ENCODE measurements around the gene PLA2G3.

PLA2G3 gene

GRCh38 chr22:31148953-31149627 is 8.8 kb upstream of the PLA2G3 start:
- no peak for DNase-seq (ENCODE audit: low read depth in 2 of 2)

- no peak for DNase-seq (ENCODE audit: low read depth in 2 of 2)
Observed at GRCh38 chr22:31148488-31148887, 8.2 kb upstream of the PLA2G3 start.

DNA sequence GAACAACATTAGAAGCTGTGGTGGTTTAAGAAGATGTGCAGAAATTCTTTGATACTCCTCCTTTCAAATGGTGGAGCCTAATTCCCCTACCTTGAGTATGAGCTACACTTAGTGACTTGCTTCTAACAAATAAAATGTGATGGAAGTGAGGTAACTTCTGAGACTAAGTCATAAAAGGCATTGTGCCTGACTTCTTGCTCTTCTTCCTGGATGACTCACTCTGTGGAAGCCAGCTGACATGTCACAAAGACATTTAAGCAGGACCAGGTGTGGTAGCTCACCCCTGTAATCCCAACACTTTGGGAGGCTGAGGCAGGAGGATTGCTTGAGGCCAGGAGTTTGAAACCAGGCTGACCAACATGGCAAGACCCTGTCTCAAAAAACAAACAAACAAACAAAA is 3.9 kb upstream of the PLA2G3 start:
- DNase-seq (ENCODE audit: low read depth in 2 of 2), result no peak

DNA sequence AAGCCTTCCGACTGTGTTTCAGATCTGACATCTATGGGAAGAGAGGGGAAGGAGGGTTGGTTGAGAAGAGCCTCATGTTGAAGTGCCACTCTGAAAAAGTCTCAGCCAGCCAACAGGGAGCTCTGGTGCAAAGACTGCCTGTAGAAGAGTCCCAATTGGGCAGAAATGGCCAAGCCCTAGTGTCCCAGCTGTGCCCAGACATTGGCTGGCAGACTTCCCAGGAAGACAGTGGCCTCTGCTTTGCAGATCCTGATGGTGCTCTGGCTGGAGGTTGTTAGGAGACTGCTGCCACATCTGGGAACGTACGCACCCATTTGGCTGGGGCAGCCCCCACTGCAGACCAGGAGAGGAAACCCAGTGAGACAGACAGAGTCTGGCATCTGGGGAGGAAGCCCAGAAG is 3.2 kb upstream of the PLA2G3 start:
- no peak for DNase-seq (ENCODE audit: low read depth in 2 of 2)

DNA sequence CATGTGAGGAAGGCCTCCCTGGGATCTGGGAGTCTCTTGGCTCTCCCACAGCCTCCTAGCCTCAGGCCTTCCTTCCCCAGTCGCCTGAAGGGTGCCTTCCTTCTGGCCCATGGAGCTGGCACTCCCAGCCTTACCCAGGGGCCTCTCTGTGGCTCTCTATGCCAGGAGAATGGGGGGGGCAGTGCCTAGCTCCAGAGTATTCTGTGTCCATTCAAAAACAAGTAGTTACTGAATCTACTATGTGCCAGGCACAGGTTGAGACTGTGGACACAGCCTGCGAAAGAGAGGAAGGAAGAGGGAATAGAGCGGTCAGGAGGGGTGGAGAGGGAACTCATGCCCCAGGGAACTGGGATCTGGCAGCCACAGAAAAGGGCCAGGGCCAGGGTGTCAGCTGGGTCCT is 2.7 kb upstream of the PLA2G3 start:
- no peak for DNase-seq (ENCODE audit: low read depth in 2 of 2)

DNA sequence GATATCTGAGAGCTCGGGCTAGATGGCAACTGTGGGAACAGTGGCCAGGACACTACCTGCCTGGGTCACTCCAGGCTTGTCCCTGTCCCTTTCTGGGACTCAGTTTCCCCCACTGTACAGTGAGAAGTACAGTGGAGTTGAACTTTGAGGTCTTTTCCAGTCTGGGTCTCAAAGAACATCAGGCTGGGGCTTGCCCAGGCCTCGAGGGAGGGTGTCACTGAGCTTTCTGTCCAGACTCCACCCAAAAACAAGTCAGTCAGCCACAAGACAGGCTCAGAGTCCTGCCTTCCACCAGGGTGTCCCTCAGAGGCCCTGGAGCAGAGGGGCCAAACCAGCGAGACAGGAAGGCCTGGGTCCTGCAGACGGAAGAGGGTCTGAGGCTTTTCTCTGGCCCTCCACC is 2.0 kb upstream of the PLA2G3 start:
- DNase-seq (ENCODE audit: low read depth in 2 of 2), result no peak

- DNase-seq (ENCODE audit: low read depth in 2 of 2), result no peak
Observed at GRCh38 chr22:31141551-31141950, 1.2 kb upstream of the PLA2G3 start.

DNA sequence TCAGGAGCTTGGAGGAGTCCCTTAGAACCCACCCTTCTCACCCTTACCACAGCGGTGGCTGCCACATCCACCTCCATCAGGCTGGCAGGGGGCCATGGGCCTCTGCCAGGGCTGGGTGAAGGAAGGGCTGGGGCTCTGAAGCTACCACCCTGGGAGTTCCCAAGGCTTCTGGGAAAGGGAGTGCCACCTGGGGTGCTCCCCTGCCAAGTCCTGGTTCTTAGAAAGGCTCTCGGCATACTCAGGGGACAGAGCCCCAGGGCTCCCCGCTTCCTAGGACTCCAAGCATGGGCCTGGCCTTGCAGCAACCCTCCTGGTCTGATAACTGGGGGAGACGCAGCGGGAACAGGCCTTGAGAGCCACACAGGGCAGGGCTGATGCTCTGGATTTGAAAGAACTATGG is 438 bp upstream of the PLA2G3 start:
- DNase-seq (ENCODE audit: low read depth in 2 of 2), result no peak

- DNase-seq (ENCODE audit: low read depth in 2 of 2), result no peak
Observed at GRCh38 chr22:31139066-31139465, 1.2 kb downstream of the PLA2G3 start.

GRCh38 chr22:31138126-31138525 is 2.2 kb downstream of the PLA2G3 start:
- DNase-seq (ENCODE audit: low read depth in 2 of 2), result no peak

DNA sequence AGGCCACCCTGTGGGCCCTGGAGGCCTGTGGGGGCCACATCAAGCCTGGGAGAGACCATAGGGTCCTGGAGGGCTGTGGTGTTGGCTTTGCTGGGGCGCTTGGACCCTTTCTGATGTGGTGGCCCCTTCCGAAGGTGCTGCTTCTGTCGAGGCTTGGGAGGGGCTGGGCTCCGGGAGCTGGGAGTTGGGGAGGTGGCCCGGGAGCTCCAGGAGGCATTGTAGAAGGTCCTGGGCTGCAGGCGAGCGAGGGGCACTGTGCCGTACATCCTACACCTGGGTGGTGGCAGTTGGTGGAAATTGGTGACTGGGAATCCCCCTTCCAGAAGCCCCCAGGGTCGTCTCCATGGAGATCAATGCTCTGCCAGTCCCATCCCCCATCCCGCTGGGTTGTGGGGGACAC is 2.6 kb downstream of the PLA2G3 start:
- no peak for DNase-seq (ENCODE audit: low read depth in 2 of 2)

DNA sequence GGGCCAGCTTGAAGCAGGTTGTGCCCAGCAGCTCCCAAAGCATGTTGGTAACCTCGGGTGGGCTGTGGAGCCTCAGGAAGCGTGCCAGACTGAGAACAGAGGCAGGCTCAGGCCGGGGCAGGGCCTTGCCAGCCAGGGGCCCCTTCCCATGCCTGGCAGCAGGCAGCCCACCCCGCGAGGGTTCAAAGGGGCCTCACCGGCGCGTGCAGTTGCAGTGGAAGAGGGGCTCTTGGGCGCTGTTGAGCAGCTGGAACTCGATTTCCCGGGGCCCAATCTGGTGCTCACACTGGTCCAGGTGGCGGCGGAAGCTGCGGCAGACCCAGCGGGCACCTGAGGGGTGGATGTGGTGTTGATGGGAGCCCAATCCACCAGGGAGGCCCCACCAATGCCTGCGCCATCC is 3.6 kb downstream of the PLA2G3 start:
- no peak for DNase-seq (ENCODE audit: low read depth in 2 of 2)

GRCh38 chr22:31136155-31136554 is 4.2 kb downstream of the PLA2G3 start:
- DNase-seq (ENCODE audit: low read depth in 2 of 2), result no peak

- no peak for DNase-seq (ENCODE audit: low read depth in 2 of 2)
Observed at GRCh38 chr22:31135706-31136105, 4.6 kb downstream of the PLA2G3 start.

- no peak for DNase-seq (ENCODE audit: low read depth in 2 of 2)
Observed at GRCh38 chr22:31134688-31135087, 5.6 kb downstream of the PLA2G3 start.

DNA sequence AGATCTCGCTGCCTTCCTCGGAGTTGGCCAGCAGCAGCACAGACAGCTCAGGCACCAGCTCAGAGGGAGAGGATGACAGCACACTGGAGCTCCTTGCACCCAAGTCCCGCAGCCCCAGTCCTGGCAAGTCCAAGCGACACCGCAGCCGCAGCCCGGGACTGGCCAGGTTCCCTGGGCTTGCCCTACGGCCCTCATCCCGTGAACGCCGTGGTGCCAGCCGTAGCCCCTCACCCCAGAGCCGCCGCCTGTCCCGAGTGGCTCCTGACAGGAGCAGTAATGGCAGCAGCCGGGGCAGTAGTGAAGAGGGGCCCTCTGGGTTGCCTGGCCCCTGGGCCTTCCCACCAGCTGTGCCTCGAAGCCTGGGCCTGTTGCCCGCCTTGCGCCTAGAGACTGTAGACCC is 6.4 kb downstream of the PLA2G3 start:
- DNase-seq (ENCODE audit: low read depth in 2 of 2), result no peak

- DNase-seq (ENCODE audit: low read depth in 2 of 2), result no peak
Observed at GRCh38 chr22:31130873-31131272, 9.4 kb downstream of the PLA2G3 start.

DNA sequence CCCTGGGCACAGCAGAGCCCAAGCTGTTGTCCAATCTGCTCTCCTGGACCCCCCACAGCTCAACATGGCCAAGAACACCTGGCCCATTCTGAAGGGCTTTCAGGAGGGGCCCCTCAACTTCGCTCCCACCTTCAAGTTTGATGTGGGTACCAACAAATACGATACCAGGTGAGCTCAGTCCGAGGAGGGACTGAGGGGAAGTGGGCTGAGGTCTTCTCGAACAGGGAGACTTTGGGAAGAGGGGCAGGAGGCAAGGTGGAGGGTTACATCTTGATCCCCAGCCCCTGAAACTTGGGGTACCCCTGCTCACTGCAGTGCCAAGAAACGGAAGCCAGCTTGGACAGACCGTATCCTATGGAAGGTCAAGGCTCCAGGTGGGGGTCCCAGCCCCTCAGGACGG is 12.2 kb downstream of the PLA2G3 start:
- DNase-seq (ENCODE audit: low read depth in 2 of 2), result no peak

DNA sequence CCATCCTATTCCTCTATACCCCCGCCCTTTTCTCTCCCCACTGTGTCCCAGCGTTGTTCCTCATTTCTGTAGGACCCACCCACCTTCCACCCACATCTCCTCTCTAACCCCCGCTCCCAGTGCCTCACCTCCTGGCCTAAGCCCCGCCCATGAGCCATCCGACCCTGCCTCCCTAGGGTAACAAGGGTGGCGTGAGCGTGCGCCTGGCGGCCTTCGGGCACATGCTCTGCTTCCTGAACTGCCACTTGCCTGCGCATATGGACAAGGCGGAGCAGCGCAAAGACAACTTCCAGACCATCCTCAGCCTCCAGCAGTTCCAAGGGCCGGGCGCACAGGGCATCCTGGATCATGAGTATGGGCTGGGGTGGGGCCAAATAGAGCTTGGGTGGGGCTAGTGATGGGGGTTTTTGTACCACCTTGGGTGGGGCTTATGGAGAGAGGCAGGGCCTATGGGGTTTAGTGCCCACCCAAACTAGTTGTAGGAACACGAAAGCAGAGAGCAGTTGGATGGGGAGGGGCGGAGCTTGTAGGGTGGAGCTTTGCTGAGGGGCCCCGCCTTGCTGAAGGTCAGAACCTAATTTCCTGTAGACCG is 13.0 kb downstream of the PLA2G3 start:
- DNase-seq (ENCODE audit: low read depth in 2 of 2), result no peak

- DNase-seq (ENCODE audit: low read depth in 2 of 2), result no peak
Observed at GRCh38 chr22:31126869-31127175, 13.5 kb downstream of the PLA2G3 start.

DNA sequence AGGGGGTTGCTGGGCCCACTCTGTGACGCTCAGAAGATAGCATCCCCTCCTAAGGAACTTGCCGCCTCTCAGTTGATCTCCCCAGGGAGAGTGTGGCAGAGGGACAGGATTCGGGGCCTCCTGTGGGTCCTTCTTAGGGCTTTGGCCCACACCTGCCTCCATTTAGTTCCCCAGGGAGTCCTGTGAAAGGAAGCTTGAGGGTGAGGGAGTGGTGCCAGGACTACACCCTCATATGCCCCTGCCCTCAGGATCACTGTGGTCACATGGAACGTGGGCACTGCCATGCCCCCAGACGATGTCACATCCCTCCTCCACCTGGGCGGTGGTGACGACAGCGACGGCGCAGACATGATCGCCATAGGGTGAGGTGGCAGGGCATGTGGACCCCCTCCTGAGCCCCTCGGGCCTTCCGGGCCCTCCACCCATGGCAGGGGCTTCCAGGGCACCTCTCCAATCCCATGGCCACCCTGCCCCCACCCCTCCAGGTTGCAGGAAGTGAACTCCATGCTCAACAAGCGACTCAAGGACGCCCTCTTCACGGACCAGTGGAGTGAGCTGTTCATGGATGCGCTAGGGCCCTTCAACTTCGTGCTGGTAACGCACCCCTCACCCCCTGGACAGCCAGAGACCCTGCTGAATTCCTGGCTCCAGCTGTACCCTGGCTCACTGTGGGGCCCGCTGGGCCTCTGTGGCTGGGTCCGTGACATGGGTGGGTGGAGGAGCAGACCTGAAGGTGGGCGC is 14.0 kb downstream of the PLA2G3 start:
- DNase-seq (ENCODE audit: low read depth in 2 of 2), result no peak

GRCh38 chr22:31125521-31126117 is 14.7 kb downstream of the PLA2G3 start:
- no peak for DNase-seq (ENCODE audit: low read depth in 2 of 2)

- DNase-seq (ENCODE audit: low read depth in 2 of 2), result no peak
Observed at GRCh38 chr22:31124811-31125465, 15.4 kb downstream of the PLA2G3 start.
